Inflammatory macrophage treated with lipopolysaccharide for 1 hour (primary cell): ENCODE results near the gene KMT2C.

ENCODE experiments used
- DNase-seq, 2 donors: peaks; one replicate each; pipeline ENCODE4 v3.0.0-alpha.2; 2020 to 2022

KMT2C gene

GRCh38 chr7:152193880-152194279 lies 241.9 kb downstream of the KMT2C start:
- no peak for DNase-seq

- DNase-seq: no peak
These were observed 246.7 kb downstream of the KMT2C start for GRCh38 chr7:152189061-152189460.

- no peak for DNase-seq
These were observed 250.2 kb downstream of the KMT2C start for GRCh38 chr7:152185558-152185957.

GRCh38 chr7:152180587-152180986 lies 255.2 kb downstream of the KMT2C start:
- no peak for DNase-seq

GRCh38 chr7:152180048-152180447 lies 255.8 kb downstream of the KMT2C start:
- no peak for DNase-seq

GRCh38 chr7:152178405-152179058 lies 257.3 kb downstream of the KMT2C start:
- no peak for DNase-seq

GRCh38 chr7:152177681-152178404 lies 258.0 kb downstream of the KMT2C start:
- DNase-seq: no peak

GRCh38 chr7:152176797-152177196 lies 259.0 kb downstream of the KMT2C start:
- no peak for DNase-seq

GRCh38 chr7:152173372-152174070 lies 262.3 kb downstream of the KMT2C start:
- DNase-seq: no peak

GRCh38 chr7:152162287-152162686 lies 273.5 kb downstream of the KMT2C start:
- no peak for DNase-seq

GRCh38 chr7:152161171-152161570 lies 274.6 kb downstream of the KMT2C start:
- no peak for DNase-seq

GRCh38 chr7:152158801-152159587 lies 276.8 kb downstream of the KMT2C start:
- DNase-seq: peak; percentile 24 to 44

- DNase-seq: no peak
These were observed 283.5 kb downstream of the KMT2C start for GRCh38 chr7:152152267-152152666.

GRCh38 chr7:152149363-152149762 lies 286.4 kb downstream of the KMT2C start:
- no peak for DNase-seq

- no peak for DNase-seq
These were observed 287.1 kb downstream of the KMT2C start for GRCh38 chr7:152148706-152149105.

- DNase-seq: peak; percentile 13 to 33
These were observed 289.8 kb downstream of the KMT2C start for GRCh38 chr7:152145853-152146466.

- no peak for DNase-seq
These were observed 291.1 kb downstream of the KMT2C start for GRCh38 chr7:152144557-152145245.

- no peak for DNase-seq
These were observed 292.7 kb downstream of the KMT2C start for GRCh38 chr7:152142976-152143595.

GRCh38 chr7:152140560-152140959 lies 295.2 kb downstream of the KMT2C start:
- DNase-seq: no peak

GRCh38 chr7:152140067-152140466 lies 295.7 kb downstream of the KMT2C start:
- DNase-seq: no peak

GRCh38 chr7:152137476-152138025 lies 298.3 kb downstream of the KMT2C start:
- no peak for DNase-seq
